Psoas muscle (tissue), 8 donors: ENCODE data around the gene CHN2. TPM values are rescaled to one million over a fixed set of nuclear protein-coding genes. Genes with fewer than 3 reads are reported as not detected.

ENCODE experiments used
- ATAC-seq, 4 donors: fragments of 200-7000 bp; cut with Tn5 transposase; one replicate each; pipeline ENCODE4 v1.9.1; 2020; ENCODE audit warnings: moderate library complexity in 3 of 4, mild to moderate bottlenecking in 2 of 4
- DNase-seq, 2 donors: peaks; one replicate each; pipeline ENCODE4 v3.0.0-alpha.2; 2020
- H3K27ac ChIP-seq: fragments of 200-600 bp; one replicate; pipeline ENCODE4 v1.8.0; 2022
- H3K27me3 ChIP-seq, 3 donors: fragments of 200-600 bp in 1 of 3; one replicate each; pipeline versions ENCODE4 v1.6.1 to v1.8.0; 2013 to 2022; ENCODE audit warnings: low read length in 2 of 3, mild to moderate bottlenecking in 2 of 3, moderate library complexity in 1 of 3; ENCODE audit not compliant: insufficient read depth in 3 of 3
- H3K36me3 ChIP-seq, 2 donors: fragments of 200-600 bp in 1 of 2; one replicate each; pipeline versions ENCODE4 v1.6.1 to v1.8.0; 2013 to 2022; ENCODE audit warnings: low read depth in 1 of 2, mild to moderate bottlenecking in 1 of 2, moderate library complexity in 1 of 2; ENCODE audit not compliant: insufficient read depth in 1 of 2
- H3K4me1 ChIP-seq: fragments of 200-600 bp; one replicate; pipeline ENCODE4 v1.8.0; 2022
- H3K4me3 ChIP-seq: fragments of 200-600 bp; one replicate; pipeline ENCODE4 v1.8.0; 2022; ENCODE audit warnings: mild to moderate bottlenecking
- H3K9me3 ChIP-seq: fragments of 200-600 bp; one replicate; pipeline ENCODE4 v1.8.0; 2022
- CTCF ChIP-seq: fragments of 200-600 bp; IDR thresholded peaks from one replicate; pipeline ENCODE4 v1.8.0; 2022; ENCODE audit warnings: antibody characterized with exemption
- WGBS, 3 donors: extraction: QIAGEN DNeasy Blood & Tissue Kit; methylation state at CpG; one replicate each; pipeline versions ENCODE4 v1.1.6 to v1.1.7; 2013; 5-methylcytosine and 5-hydroxymethylcytosine counted together
- intact Hi-C, 2 donors: fragments of 100-400 bp; cut with DNase I; formaldehyde crosslinking; loops; one replicate each; pipeline versions ENCODE4 v1.11.0 to v1.14.2; 2022
- polyA plus RNA-seq, 3 donors: library from polyadenylated mRNA; stranded (reverse); fragments of 200-250 nt; gene quantifications; one replicate each; pipeline ENCODE4 v1.2.3, GENCODE V29; 2013
- total RNA-seq, 4 donors: library from RNA; stranded (reverse); fragmentation: NEBNext Ultra II Directional in 2 of 4; extraction: Animal tissue kit (Norgen Biotek cat#: 25700) in 2 of 4; gene quantifications; one replicate each; pipeline versions ENCODE4 v1.2.1 to v1.2.4, GENCODE V29; 2021 to 2023
- donor health status: healthy with polysubstance abuse.
- donor health status: DM: no; HTN: no; CAD: no; lungs with moderate emphysema.
- donor health status: Bipolar disorder and iron deficiency.
- donor health status: healthy.
- donor health status: DM: yes; HTN: yes; CAD: no.
- donor health status: DM: no; HTN: no; CAD: no.
- donor health status: DM: no; HTN: no; CAD: no.
- donor health status: DM: yes; HTN: yes; CAD: no.

Gene CHN2
- total and polyA plus RNA-seq, 7 donors, result 0.43 to 18.1 (median 2.3) TPM

GRCh38 chr7:29325476-29325875, 130.9 kb downstream of the CHN2 start:
- Histone ChIP-seq H3K36me3 (no peaks in the 10 kb centered on the region), H3K27ac (no peak overlapping the region), H3K9me3 (no peaks in the 10 kb centered on the region), H3K4me1 (no peaks in the 10 kb centered on the region), H3K4me3 (no peak overlapping the region), H3K27me3 (no peaks in the 10 kb centered on the region)
- 84 to 88% (median 86%) methylated on average over 2 of the region's 2 CpGs for WGBS, 3 donors
- TF ChIP-seq CTCF, result no peak
- intact Hi-C loops, result no loop called here
- DNase-seq, result no peak
- no peak for ATAC-seq

DNA sequence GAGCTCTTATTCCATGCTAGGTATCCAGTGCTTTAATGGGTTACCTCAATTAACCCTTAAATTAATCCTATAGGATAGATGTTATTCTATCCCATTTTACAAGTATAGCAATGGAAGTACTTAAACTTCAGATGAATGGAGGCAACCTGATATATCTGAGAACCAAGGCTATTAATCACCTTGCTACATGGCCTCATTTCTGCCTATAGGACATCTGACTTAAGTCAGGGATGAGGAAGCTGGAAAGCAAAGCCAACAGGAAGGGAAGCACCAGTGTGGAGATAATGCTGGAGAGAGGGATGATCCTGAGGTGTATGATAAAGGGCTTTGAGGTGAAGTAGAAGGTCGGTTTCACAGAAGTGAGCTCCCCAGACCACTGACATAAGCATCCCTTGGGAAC, 132.3 kb downstream of the CHN2 start:
- 73 to 88% (median 88%) methylated on average over 1 of the region's 1 CpG for WGBS, 3 donors

DNA sequence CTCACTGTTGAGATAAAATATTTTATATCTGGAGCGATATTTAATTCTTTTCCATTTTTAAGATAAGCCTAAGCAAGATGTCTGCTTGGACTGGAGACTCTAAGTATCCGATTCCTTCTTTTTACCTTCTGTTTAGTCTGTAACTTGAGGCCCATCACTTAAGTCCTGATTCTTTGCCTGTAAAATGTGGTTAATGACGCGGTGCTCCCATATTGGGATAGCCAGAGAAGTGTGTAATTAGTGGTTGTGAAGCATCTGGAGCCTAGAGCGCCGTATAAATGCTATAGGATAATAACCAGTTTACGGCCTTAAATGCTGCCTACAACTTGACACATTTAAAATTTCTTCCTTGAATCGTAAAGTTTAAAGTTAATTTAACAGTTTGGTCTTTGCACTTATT, 132.9 kb downstream of the CHN2 start:
- intact Hi-C loops, result no loop called here
- Histone ChIP-seq H3K9me3 (no peaks in the 10 kb centered on the region), H3K27me3 (no peaks in the 10 kb centered on the region), H3K4me3 (no peak overlapping the region), H3K36me3 (no peaks in the 10 kb centered on the region), H3K4me1 (no peaks in the 10 kb centered on the region), H3K27ac (no peak overlapping the region)
- WGBS, 3 donors, result 88 to 91% (median 90%) methylated on average over 8 of the region's 8 CpGs
- no peak for DNase-seq
- TF ChIP-seq CTCF, result no peak
- no peak for ATAC-seq

More for the DNA sequence above, 132.3 kb downstream of the CHN2 start:
- ATAC-seq (no peak), DNase-seq (no peak)
- no peak for TF ChIP-seq CTCF
- H3K9me3 ChIP-seq, result no peaks in the 10 kb centered on the region
- intact Hi-C loops, result no loop called here
- no peak overlapping the region for H3K27ac ChIP-seq
- no peaks in the 10 kb centered on the region for H3K36me3 ChIP-seq
- no peak overlapping the region for H3K4me3 ChIP-seq
- no peaks in the 10 kb centered on the region for H3K4me1 ChIP-seq
- H3K27me3 ChIP-seq, result no peaks in the 10 kb centered on the region

- no peaks in the 10 kb centered on the region for H3K36me3 ChIP-seq
- no peak for ATAC-seq
- no peaks in the 10 kb centered on the region for H3K27me3 ChIP-seq
- H3K4me1 ChIP-seq, result no peaks in the 10 kb centered on the region
- H3K27ac ChIP-seq, result no peak overlapping the region
- no peak for DNase-seq
- no peak overlapping the region for H3K4me3 ChIP-seq
- no peaks in the 10 kb centered on the region for H3K9me3 ChIP-seq
- WGBS, 3 donors, result 64 to 70% (median 64%) methylated on average over 5 of the region's 5 CpGs
- intact Hi-C loops, result no loop called here
- no peak for TF ChIP-seq CTCF
Measured at GRCh38 chr7:29328045-29328444, 133.5 kb downstream of the CHN2 start.

- Histone ChIP-seq H3K4me1 (no peaks in the 10 kb centered on the region), H3K36me3 (no peaks in the 10 kb centered on the region), H3K27me3 (no peaks in the 10 kb centered on the region), H3K27ac (no peak overlapping the region), H3K9me3 (no peaks in the 10 kb centered on the region), H3K4me3 (no peak overlapping the region)
- 82 to 84% (median 82%) methylated on average over 2 of the region's 2 CpGs for WGBS, 3 donors
- TF ChIP-seq CTCF, result no peak
- ATAC-seq (no peak), DNase-seq (no peak)
- intact Hi-C loops, result no loop called here
Measured at GRCh38 chr7:29328811-29329210, 134.2 kb downstream of the CHN2 start.
